Tibial artery (tissue), 4 donors: Measurements from ENCODE around the gene NPSR1.

ENCODE experiments used
- DNase-seq, 2 donors: peaks; one replicate each; pipeline ENCODE4 v3.0.0-alpha.2; 2019
- H3K27ac ChIP-seq, 2 donors: fragments of 200-600 bp; sonication (generic) in 1 of 2; 1 replicate in 1 of 2; 2 replicates in 1 of 2; pipeline ENCODE4 v1.5.1; 2018 to 2019; ENCODE audit warnings: mild to moderate bottlenecking in 1 of 2
- H3K27me3 ChIP-seq, 2 donors: fragments of 200-600 bp; sonication (generic) in 1 of 2; one replicate each; pipeline versions ENCODE4 v1.5.1 to v1.6.0; 2016 to 2019
- H3K36me3 ChIP-seq, 3 donors: fragments of 200-600 bp; sonication (generic) in 2 of 3; one replicate each; pipeline ENCODE4 v1.5.1; 2016 to 2019; ENCODE audit warnings: mild to moderate bottlenecking in 2 of 3
- H3K4me1 ChIP-seq, 4 donors: fragments of 200-600 bp; sonication (generic) in 2 of 4; 1 replicate in 3 of 4; 2 replicates in 1 of 4; pipeline ENCODE4 v1.5.1; 2016 to 2019
- H3K4me3 ChIP-seq, 2 donors: fragments of 200-600 bp; sonication (generic) in 1 of 2; 1 replicate in 1 of 2; 2 replicates in 1 of 2; pipeline ENCODE4 v1.5.1; 2018 to 2019; ENCODE audit warnings: mild to moderate bottlenecking in 2 of 2
- H3K9me3 ChIP-seq, 3 donors: fragments of 200-600 bp; sonication (generic) in 1 of 3; one replicate each; pipeline ENCODE4 v1.5.1; 2016 to 2019
- intact Hi-C: fragments of 100-400 bp; cut with DNase I; formaldehyde crosslinking; loops from one replicate; pipeline ENCODE4 v1.15.0; 2023; ENCODE audit warnings: low total_unique reads
- TF ChIP-seq, protein P1 (sequence below), 2 experiments: fragments of 200-600 bp in 1 of 2; fragments of 450-650 bp in 1 of 2; IDR thresholded peaks; one replicate each; pipeline ENCODE4 v1.5.1; 2017 to 2019; ENCODE audit warnings: antibody characterized with exemption in 2 of 2, mild to moderate bottlenecking in 1 of 2, moderate library complexity in 1 of 2

The NPSR1 gene

DNA sequence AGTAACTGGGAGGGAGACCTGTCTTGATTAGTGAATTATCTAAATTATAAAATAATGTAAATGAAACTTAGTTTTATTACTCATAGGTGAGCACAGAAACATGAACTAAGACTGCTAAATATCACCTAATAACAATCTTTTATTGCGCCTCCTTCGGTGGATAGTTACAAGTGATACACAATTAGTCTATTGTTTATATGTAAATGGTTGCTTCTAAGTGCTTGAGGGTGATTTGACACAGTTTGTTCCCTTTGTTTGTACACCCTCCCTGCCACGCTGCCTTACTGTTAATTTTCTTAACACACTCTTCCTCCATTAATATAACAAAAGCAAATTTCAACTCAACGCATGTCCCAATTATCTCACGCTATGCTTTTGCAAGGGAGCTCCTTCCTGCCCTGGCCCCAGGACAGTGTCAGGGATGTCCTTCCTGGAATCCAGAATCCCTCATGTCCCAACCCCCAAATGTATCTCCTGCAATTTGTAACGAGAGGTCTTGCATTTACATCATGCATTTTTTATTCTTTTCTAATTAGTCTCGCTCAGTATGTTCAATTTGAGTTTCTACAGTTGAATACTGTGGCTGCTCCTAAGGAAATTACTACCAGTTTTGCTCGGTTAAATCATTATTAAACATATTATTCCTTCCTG lies 4.2 kb downstream of the NPSR1 start:
- DNase-seq: no peak
- TF ChIP-seq, protein P1, sequence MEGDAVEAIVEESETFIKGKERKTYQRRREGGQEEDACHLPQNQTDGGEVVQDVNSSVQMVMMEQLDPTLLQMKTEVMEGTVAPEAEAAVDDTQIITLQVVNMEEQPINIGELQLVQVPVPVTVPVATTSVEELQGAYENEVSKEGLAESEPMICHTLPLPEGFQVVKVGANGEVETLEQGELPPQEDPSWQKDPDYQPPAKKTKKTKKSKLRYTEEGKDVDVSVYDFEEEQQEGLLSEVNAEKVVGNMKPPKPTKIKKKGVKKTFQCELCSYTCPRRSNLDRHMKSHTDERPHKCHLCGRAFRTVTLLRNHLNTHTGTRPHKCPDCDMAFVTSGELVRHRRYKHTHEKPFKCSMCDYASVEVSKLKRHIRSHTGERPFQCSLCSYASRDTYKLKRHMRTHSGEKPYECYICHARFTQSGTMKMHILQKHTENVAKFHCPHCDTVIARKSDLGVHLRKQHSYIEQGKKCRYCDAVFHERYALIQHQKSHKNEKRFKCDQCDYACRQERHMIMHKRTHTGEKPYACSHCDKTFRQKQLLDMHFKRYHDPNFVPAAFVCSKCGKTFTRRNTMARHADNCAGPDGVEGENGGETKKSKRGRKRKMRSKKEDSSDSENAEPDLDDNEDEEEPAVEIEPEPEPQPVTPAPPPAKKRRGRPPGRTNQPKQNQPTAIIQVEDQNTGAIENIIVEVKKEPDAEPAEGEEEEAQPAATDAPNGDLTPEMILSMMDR (IDR thresholded peaks at IDR 0.05): no peak
- intact Hi-C loops: no loop called here
- Histone ChIP-seq H3K4me3 (no peak overlapping the region), H3K36me3 (no peaks in the 10 kb centered on the region), H3K9me3 (no peaks in the 10 kb centered on the region), H3K4me1 (no peaks in the 10 kb centered on the region), H3K27me3 (no peaks in the 10 kb centered on the region), H3K27ac (no peak overlapping the region)

DNA sequence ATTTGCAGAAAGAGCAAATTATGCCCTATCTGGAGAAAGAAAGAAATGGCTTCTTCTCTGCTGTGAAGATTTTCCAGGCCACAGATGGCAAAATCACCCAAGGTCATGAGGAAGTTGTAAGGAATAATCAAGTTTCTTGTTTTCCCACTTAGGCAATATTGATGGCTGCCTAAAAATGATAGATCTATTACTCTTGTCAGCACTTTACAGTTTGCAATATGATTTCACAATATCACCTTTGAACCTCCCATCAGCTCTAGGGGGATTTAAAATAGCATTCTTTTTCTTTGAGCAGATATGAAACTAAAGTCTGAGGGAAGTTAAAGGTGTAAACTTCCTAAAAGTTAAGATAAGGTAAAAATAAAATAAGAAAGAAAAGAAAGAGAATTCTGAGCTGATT lies 6.7 kb downstream of the NPSR1 start:
- H3K27ac ChIP-seq: no peak overlapping the region
- TF ChIP-seq, protein P1 (IDR thresholded peaks at IDR 0.05): no peak

DNA sequence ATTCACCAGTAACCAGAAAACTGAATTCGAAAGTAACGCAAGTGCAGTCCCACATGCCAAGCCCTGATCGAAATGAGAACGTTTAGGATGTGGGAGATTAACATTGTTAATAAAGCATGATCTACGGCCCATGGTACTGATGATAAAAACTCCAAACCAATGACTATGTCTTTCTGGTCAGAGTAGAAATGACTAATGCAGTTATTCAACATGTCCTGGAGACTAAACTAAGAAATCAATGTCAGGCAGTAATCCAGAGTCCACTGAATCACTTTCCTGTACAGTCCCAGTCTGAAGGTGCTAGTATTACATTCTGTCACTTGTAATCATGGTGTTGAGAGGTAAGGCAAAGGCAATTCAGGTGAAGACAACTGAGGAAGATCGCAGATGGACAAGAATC lies 14.4 kb downstream of the NPSR1 start:
- H3K27ac ChIP-seq: no peak overlapping the region
- no peaks in the 10 kb centered on the region for H3K9me3 ChIP-seq
- intact Hi-C loops: no loop called here
- no peak overlapping the region for H3K4me3 ChIP-seq
- TF ChIP-seq, protein P1 (IDR thresholded peaks at IDR 0.05): no peak
- no peaks in the 10 kb centered on the region for H3K27me3 ChIP-seq
- no peaks in the 10 kb centered on the region for H3K36me3 ChIP-seq
- H3K4me1 ChIP-seq: no peaks in the 10 kb centered on the region
- DNase-seq: no peak

More for the DNA sequence above, 6.7 kb downstream of the NPSR1 start:
- H3K4me1 ChIP-seq: no peaks in the 10 kb centered on the region
- H3K27me3 ChIP-seq: no peaks in the 10 kb centered on the region
- no peak overlapping the region for H3K4me3 ChIP-seq
- no peak for DNase-seq
- intact Hi-C loops: no loop called here
- no peaks in the 10 kb centered on the region for H3K9me3 ChIP-seq
- no peaks in the 10 kb centered on the region for H3K36me3 ChIP-seq

DNA sequence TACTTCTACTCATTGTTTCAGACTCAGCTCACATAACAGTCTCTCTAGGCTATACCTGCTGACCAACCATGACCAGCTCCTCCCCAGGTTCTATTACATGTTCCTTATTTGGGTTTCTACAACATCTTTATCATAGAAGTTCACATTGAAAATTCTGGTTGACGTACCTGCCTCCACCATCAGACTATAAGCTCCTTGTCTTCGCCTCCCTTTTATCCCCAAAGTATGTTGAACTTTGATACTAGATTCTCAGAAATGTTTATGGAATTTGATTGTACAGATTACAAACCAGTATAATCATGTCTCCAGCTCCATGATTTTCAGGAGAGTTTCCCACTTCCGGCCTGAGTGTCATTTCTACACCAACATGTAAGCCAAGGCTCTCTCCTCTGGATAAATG lies 15.0 kb downstream of the NPSR1 start:
- DNase-seq: no peak

DNA sequence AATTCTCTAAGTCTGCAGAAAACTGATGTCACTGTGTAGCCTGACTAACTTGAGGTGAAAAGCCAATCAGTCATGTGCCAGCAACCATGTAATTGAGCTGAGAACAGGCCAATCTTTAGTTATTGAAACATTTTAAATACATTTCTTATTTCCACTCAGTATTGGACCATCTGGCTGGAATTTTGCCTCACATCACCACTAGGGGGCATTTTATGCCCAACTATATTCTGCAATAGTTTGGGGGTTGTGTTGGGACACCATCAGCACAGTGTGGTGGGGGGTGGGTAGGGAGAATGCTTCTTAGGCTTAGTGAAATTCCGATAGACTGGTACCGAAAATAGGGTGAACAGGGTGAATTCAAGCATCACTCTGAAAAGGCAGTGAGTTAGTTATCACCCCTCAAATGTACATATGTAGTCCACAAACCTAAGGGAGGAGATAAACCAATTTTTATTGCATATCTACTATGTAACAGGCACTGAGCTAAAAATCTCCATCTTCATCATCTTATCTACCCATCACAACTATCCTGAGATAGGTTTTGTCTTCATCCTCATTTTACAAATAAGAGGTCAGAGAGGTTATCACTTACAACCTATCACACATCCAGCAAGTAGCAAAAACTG lies 17.8 kb downstream of the NPSR1 start:
- intact Hi-C loops: no loop called here

More for the DNA sequence above, 15.0 kb downstream of the NPSR1 start:
- intact Hi-C loops: no loop called here
- H3K9me3 ChIP-seq: no peaks in the 10 kb centered on the region
- H3K27me3 ChIP-seq: no peaks in the 10 kb centered on the region
- H3K27ac ChIP-seq: no peak overlapping the region
- TF ChIP-seq, protein P1 (IDR thresholded peaks at IDR 0.05): no peak
- H3K4me1 ChIP-seq: no peaks in the 10 kb centered on the region
- no peaks in the 10 kb centered on the region for H3K36me3 ChIP-seq
- no peak overlapping the region for H3K4me3 ChIP-seq

More for the DNA sequence above, 17.8 kb downstream of the NPSR1 start:
- no peaks in the 10 kb centered on the region for H3K4me1 ChIP-seq
- H3K4me3 ChIP-seq: no peak overlapping the region
- no peaks in the 10 kb centered on the region for H3K27me3 ChIP-seq
- H3K9me3 ChIP-seq: no peaks in the 10 kb centered on the region
- H3K36me3 ChIP-seq: no peaks in the 10 kb centered on the region
- no peak overlapping the region for H3K27ac ChIP-seq
- DNase-seq: no peak
- TF ChIP-seq, protein P1 (IDR thresholded peaks at IDR 0.05): no peak
